Measurements from ENCODE around the gene TMEM41B. TPM values are rescaled to one million over a fixed set of nuclear protein-coding genes. Genes with fewer than 3 reads are reported as not detected.

TMEM41B gene
- total and polyA plus RNA-seq, 2 of the 8 experiments (the other 6 are each of a cell fraction or from before 2014, with no cell fraction given): 24.3 to 50.1 TPM

DNA sequence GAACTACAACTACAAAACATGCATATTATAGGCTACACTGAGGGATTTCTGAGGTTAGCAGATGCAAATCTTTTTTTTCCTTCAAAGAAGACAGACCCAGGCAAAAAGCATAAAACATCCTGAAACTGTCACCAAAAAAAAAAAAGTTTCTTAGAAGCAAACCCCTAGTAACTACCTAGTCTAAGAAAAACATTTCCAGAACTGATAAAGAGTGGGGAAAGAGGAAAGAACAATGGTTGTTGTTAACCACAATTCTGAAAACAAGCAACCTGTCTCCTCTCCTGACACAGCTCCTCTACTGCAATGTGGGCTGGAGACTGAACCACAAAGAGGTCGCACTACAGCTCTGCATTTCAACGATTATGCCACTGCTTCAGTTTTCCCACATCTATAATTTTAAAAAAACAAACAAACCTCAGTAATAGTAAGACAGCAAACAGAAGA, 64.2 kb downstream of the TMEM41B start (continued):
- TF ChIP-seq HDAC6 (IDR thresholded peaks at IDR 0.05; ENCODE audit: low read depth, low read length) (no peak), BCL11A (IDR thresholded peaks at IDR 0.05; ENCODE audit: low read depth in 2 of 2, low read length in 2 of 2) (no peak), EGR1 (IDR thresholded peaks at IDR 0.05; ENCODE audit: borderline replicate concordance, low read depth, low read length) (no peak), RFX5 (IDR thresholded peaks at IDR 0.05; ENCODE audit: borderline replicate concordance, low read depth, low read length) (no peak), GABPA (IDR thresholded peaks at IDR 0.05; ENCODE audit: borderline replicate concordance, insufficient read depth, low read length) (no peak), EZH2 (IDR thresholded peaks at IDR 0.05; ENCODE audit: low read depth, low read length, severe bottlenecking) (no peak), SAP30 (IDR thresholded peaks at IDR 0.05; ENCODE audit: insufficient read depth, insufficient replicate concordance, low read length) (no peak)
- TF ChIP-seq, protein P1, sequence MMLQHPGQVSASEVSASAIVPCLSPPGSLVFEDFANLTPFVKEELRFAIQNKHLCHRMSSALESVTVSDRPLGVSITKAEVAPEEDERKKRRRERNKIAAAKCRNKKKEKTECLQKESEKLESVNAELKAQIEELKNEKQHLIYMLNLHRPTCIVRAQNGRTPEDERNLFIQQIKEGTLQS (IDR thresholded peaks at IDR 0.05; ENCODE audit: insufficient read depth, low read depth, low read length): no peak

Measured in H1 (cell line).